ENCODE data around the gene ZFAND2A.

DNA sequence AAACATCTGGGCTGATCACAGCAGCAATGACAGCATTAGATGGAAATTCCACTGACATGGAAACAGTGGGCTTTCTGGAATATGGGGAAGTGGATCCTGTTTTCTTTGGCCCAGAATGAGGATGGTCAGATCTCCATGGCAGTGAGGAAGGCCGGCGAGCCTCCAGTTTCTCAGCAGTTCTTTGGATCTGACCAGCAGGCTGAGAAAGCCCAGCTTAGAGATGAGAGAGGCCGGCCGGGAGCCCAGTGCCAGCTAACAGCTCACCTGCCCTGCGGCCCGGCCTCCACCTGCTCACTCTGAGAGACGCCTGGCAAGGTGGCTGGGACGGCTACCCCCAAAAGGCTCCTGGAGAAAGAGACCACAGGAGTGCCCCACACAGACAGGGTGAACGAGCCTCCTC lies 47.9 kb downstream of the ZFAND2A start:
- TF ChIP-seq EZH2 (IDR thresholded peaks at IDR 0.05; ENCODE audit: low read depth, unreplicated experiment): no peak
- TF ChIP-seq, protein P1, sequence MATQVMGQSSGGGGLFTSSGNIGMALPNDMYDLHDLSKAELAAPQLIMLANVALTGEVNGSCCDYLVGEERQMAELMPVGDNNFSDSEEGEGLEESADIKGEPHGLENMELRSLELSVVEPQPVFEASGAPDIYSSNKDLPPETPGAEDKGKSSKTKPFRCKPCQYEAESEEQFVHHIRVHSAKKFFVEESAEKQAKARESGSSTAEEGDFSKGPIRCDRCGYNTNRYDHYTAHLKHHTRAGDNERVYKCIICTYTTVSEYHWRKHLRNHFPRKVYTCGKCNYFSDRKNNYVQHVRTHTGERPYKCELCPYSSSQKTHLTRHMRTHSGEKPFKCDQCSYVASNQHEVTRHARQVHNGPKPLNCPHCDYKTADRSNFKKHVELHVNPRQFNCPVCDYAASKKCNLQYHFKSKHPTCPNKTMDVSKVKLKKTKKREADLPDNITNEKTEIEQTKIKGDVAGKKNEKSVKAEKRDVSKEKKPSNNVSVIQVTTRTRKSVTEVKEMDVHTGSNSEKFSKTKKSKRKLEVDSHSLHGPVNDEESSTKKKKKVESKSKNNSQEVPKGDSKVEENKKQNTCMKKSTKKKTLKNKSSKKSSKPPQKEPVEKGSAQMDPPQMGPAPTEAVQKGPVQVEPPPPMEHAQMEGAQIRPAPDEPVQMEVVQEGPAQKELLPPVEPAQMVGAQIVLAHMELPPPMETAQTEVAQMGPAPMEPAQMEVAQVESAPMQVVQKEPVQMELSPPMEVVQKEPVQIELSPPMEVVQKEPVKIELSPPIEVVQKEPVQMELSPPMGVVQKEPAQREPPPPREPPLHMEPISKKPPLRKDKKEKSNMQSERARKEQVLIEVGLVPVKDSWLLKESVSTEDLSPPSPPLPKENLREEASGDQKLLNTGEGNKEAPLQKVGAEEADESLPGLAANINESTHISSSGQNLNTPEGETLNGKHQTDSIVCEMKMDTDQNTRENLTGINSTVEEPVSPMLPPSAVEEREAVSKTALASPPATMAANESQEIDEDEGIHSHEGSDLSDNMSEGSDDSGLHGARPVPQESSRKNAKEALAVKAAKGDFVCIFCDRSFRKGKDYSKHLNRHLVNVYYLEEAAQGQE (IDR thresholded peaks at IDR 0.05; ENCODE audit: unreplicated experiment): no peak
- TF ChIP-seq POLR2AphosphoS5 (IDR thresholded peaks at IDR 0.05; ENCODE audit: low read depth): no peak
- TF ChIP-seq, protein P2, sequence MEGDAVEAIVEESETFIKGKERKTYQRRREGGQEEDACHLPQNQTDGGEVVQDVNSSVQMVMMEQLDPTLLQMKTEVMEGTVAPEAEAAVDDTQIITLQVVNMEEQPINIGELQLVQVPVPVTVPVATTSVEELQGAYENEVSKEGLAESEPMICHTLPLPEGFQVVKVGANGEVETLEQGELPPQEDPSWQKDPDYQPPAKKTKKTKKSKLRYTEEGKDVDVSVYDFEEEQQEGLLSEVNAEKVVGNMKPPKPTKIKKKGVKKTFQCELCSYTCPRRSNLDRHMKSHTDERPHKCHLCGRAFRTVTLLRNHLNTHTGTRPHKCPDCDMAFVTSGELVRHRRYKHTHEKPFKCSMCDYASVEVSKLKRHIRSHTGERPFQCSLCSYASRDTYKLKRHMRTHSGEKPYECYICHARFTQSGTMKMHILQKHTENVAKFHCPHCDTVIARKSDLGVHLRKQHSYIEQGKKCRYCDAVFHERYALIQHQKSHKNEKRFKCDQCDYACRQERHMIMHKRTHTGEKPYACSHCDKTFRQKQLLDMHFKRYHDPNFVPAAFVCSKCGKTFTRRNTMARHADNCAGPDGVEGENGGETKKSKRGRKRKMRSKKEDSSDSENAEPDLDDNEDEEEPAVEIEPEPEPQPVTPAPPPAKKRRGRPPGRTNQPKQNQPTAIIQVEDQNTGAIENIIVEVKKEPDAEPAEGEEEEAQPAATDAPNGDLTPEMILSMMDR (conservative IDR thresholded peaks at IDR 0.05; ENCODE audit: low read depth in 2 of 2): no peak
- no peak for TF ChIP-seq CREB1 (CRISPR knock-in tag; IDR thresholded peaks at IDR 0.05; ENCODE audit: low read depth)
- no peak for TF ChIP-seq ZNF331 (CRISPR knock-in tag; IDR thresholded peaks at IDR 0.05; ENCODE audit: low read depth)
- no peak for TF ChIP-seq EZH2phosphoT487 (IDR thresholded peaks at IDR 0.05; ENCODE audit: unreplicated experiment)
- no peak for TF ChIP-seq JUNB (IDR thresholded peaks at IDR 0.05; ENCODE audit: unreplicated experiment)
- no peak for TF ChIP-seq ZNF462 (CRISPR knock-in tag; IDR thresholded peaks at IDR 0.05)
- no peak for TF ChIP-seq STAT1 (IDR thresholded peaks at IDR 0.05; ENCODE audit: unreplicated experiment)
- TF ChIP-seq, protein P3, sequence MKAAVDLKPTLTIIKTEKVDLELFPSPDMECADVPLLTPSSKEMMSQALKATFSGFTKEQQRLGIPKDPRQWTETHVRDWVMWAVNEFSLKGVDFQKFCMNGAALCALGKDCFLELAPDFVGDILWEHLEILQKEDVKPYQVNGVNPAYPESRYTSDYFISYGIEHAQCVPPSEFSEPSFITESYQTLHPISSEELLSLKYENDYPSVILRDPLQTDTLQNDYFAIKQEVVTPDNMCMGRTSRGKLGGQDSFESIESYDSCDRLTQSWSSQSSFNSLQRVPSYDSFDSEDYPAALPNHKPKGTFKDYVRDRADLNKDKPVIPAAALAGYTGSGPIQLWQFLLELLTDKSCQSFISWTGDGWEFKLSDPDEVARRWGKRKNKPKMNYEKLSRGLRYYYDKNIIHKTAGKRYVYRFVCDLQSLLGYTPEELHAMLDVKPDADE (IDR thresholded peaks at IDR 0.05): no peak
- TF ChIP-seq NANOG (IDR thresholded peaks at IDR 0.05; ENCODE audit: borderline replicate concordance): no peak
- no peak for TF ChIP-seq ZNF114 (CRISPR knock-in tag; IDR thresholded peaks at IDR 0.05)

All from GM23338 (cell line).